ENCODE results near the gene SUMO3. TPM values are rescaled to one million over a fixed set of nuclear protein-coding genes. Genes with fewer than 3 reads are reported as not detected.
"Not testable (repeated sequence)": the region's sequence is repeated elsewhere in the genome, so short reads cannot be mapped to it uniquely, and the experiment has no call there.

SUMO3 gene
- total RNA-seq, 2 experiments from 2014 or later: 90.5 to 92.5 TPM

DNA sequence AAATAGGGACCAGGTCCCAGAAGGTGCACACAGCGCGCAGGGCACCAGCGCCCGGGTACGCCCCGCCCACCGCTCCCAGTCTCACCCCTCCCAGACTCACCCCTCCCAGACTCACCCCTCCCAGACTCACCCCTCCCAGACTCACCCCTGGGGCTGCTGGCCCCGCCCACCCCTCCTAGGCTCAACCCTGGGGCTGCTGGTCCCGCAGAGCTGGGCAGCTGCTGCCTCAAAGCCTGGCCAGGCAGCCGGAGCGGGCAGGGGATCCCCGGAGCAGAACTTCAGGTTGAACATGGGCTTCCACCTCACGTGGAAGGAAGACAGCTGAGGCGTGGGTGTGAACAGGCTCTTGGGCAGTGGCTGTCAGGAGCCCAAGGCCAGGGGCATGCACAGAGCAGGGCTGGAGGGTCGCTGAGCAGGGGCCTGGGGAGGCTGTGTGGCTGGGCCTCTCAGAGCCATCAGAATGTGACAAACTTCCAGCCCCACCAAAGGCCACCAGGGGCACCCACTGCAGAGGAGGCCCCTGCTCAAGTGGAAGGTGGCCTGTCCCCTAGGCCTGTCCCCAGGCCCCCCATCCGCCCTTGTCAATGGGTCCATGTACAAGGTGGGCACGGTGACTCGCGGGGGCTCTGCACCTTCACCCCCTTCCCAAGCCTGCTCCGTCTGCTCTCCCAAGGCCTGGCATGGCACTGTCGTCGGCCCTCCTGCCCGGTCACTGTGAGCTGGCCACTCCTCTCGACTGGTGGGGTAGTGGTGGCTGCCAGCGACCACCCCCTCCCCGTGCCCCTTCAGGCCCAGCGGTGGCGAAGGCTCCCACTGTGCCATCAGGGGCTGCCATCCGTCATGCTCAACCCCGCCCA lies 20.4 kb upstream of the SUMO3 start:
- Mint-ChIP-seq H3K4me3 (no peak overlapping the region), H3K9me3 (no peaks in the 10 kb centered on the region), H3K4me1 (no peaks in the 10 kb centered on the region), H3K36me3 (no peaks in the 10 kb centered on the region), H3K27me3 (peaks cover 7% of the 10 kb centered on the region), H3K27ac (no peak overlapping the region)
- DNase-seq: no peak

DNA sequence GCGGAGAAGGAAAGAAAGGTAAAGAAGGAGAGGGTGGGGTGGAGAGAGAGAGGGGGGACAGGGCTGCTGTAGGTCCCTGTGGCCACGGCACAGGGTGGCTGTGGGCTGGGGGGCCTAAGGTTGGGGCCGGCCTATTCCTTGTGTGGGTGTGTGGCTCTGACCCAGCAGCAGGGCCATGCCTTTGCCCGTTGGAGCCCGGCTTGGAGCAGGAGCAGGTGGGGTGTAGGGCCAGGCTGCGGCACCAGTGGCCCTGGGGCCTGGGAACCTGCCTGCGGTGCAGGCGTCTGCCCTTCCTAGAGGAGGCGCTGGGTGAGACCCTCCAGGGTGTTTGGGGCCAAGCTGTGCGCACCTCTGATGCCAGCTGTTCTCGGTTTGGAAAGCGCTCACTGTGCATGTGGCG lies 19.7 kb upstream of the SUMO3 start:
- no peak overlapping the region for H3K4me3 Mint-ChIP-seq
- no peaks in the 10 kb centered on the region for H3K36me3 Mint-ChIP-seq
- H3K4me1 Mint-ChIP-seq: no peaks in the 10 kb centered on the region
- no peaks in the 10 kb centered on the region for H3K9me3 Mint-ChIP-seq
- DNase-seq: no peak
- peaks cover 7% of the 10 kb centered on the region for H3K27me3 Mint-ChIP-seq
- no peak overlapping the region for H3K27ac Mint-ChIP-seq

DNA sequence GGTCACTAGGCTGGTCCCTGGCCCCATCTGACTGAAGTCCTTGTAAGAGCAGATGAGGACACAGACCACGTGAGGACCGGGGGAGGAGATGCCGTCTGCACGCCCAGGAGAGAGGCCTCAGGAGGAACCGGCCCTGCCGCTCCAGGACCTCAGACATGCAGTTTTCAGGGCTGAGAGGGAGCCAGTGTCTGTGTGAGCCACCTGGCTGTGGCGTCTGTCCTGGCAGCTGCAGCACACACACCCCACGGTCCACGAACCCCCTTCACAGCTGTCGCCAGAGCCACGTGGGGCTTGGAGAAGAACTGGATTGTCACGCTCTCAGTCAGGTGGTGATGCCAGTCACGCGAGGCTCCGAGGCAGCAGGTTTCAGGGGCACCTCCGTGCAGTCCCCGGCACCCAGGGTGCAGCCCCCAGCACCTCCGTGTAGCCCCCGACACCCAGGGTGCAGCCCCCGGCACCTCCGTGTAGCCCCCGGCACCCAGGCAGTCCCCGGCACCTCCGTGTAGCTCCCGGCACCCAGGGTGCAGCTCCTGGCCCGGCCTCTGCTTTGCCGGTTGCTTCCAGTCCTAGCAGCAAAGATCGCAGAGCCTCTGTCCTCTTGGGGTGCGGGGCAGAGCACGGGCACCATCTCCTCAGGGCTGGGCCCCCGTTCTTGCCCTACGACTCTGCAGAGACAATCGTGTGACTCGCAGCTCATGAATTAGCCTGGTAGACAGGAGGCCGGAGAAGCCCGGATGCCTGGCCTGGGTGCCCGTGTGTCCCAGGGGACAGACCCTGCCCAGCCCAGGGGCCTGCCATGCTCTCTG lies 19.0 kb upstream of the SUMO3 start:
- H3K4me3 Mint-ChIP-seq: no peak overlapping the region
- no peaks in the 10 kb centered on the region for H3K36me3 Mint-ChIP-seq
- peaks cover 7% of the 10 kb centered on the region for H3K27me3 Mint-ChIP-seq
- H3K9me3 Mint-ChIP-seq: no peaks in the 10 kb centered on the region
- no peak for DNase-seq
- no peaks in the 10 kb centered on the region for H3K4me1 Mint-ChIP-seq
- H3K27ac Mint-ChIP-seq: no peak overlapping the region

DNA sequence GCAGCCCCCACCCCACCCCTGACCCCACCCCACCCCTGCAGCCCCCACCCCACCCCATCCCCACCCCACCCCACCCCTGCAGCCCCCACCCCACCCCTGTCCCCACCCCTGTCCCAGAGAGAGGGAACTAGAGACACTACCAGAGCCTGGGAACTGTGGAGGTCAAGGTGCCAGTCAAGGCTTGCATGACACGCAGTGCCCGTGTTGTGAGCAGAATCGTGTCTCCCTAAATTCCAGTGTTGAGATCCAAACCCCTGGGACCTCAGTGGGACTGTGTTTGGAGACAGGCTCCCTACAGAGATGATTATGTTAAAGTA lies 18.4 kb upstream of the SUMO3 start:
- DNase-seq: no peak
- Mint-ChIP-seq H3K36me3 (no peaks in the 10 kb centered on the region), H3K27ac (no peak overlapping the region), H3K4me3 (no peak overlapping the region), H3K4me1 (peaks cover 2% of the 10 kb centered on the region), H3K27me3 (peaks cover 4% of the 10 kb centered on the region), H3K9me3 (no peaks in the 10 kb centered on the region)

DNA sequence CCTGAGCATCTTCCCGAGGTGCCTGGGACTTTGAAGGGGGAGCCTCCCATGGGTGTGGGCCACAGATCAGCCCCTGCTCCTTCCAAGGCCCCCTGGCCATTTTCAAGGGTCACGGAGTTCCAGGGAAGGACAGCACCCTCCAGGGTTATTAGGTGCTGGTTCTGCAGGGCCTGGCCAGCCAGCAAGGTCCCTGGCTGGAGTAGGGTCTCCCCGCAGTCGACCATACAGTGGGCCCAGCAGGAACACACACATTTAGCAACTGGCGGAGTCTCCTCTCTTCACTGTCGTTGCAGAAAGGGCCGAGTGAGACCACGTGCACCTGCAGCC lies 17.7 kb upstream of the SUMO3 start:
- no peak overlapping the region for H3K27ac Mint-ChIP-seq
- no peak overlapping the region for H3K4me3 Mint-ChIP-seq
- H3K36me3 Mint-ChIP-seq: no peaks in the 10 kb centered on the region
- H3K4me1 Mint-ChIP-seq: peaks cover 7% of the 10 kb centered on the region
- no peaks in the 10 kb centered on the region for H3K9me3 Mint-ChIP-seq
- no peak for DNase-seq
- H3K27me3 Mint-ChIP-seq: peaks cover 4% of the 10 kb centered on the region

DNA sequence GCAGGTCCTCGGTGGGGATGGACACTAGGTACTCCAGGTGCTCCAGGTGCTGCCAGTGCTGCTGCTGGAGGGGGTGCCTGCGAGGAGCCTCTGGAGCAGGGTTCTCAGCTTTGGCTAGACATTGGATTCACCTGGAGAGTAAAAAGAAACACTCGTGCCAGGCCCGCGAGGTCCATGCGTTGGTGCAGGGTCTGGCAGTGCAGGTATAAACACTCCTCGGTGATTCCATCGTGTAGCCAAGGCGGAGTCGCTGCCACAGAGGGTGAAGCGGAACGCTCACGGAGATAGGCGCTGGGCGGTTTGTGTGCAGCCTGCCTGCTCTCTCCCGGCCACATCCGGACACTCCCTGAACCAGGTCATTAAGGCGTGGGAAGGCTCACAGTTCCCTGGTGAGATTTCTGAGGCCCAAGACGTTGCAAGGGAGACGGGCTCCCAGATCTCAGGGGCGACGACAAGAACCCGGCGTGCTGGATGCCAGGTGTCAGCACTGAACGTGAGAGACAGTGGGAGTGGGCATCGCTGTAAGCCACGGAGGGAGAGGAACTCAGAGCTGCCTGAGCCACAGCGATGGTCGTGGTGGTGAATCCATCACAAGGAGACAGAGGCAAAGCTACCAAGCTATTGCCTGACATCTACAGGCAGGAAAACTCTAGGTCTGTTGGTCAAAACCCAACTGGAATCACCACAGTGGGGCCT lies 17.2 kb upstream of the SUMO3 start:
- Mint-ChIP-seq H3K27me3 (peaks cover 4% of the 10 kb centered on the region), H3K27ac (no peak overlapping the region), H3K36me3 (no peaks in the 10 kb centered on the region), H3K9me3 (no peaks in the 10 kb centered on the region), H3K4me3 (no peak overlapping the region), H3K4me1 (peaks cover 9% of the 10 kb centered on the region)
- DNase-seq: no peak

DNA sequence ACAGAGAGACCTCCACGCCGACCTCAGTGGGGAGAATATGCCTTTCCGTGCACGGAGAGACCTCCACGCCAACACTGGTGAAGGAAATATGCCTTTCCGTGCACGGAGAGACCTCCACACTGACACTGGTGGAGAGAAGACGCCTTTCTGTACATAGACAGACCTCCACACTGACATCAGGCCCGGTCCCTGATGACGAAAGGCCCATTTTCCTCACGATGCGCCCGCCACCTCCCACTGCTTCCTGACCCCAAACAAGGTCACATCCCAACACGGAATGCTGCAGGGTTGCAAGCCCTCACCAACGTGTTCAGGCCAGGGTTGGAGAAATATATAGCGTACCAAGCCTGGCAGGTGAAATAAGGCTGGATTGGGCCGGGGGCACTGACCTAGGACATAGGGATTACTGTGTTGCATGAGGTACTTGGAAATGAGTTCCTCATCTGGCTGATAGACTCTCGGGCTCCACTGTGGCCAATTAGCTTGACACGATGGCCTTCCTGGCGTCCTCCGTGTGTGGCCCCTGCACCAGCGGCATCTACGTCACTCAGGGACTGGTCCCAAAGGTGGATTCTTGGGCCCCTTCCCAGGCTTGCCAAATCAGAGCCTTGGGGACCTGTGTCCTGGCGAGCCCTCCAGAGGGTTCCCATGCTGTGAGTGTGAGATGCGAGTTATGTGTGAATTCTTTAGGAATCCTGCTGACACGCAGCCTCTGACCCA lies 16.5 kb upstream of the SUMO3 start:
- H3K4me1 Mint-ChIP-seq: peaks cover 16% of the 10 kb centered on the region
- no peak overlapping the region for H3K4me3 Mint-ChIP-seq
- no peaks in the 10 kb centered on the region for H3K9me3 Mint-ChIP-seq
- peaks cover 4% of the 10 kb centered on the region for H3K27me3 Mint-ChIP-seq
- H3K27ac Mint-ChIP-seq: no peak overlapping the region
- no peak for DNase-seq
- H3K36me3 Mint-ChIP-seq: no peaks in the 10 kb centered on the region

DNA sequence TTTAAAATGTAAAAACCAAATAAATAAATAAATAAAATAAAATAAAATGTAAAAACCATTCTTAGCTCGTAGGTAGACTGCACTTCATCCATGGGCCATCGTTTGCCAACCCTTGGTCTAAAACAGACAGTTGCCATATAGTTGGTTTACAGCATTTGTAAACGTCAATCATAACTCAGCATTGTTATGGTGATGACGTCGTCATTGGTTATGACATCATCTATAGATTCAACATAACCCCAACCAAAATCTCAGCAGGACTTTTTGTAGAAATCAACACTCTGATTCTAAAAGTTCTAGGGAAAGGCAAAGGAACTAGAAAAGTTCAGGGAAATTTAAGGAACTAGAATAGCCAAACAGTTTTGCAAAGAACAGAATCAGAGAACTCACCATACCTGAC lies 15.8 kb upstream of the SUMO3 start:
- H3K27me3 Mint-ChIP-seq: peaks cover 4% of the 10 kb centered on the region
- H3K27ac Mint-ChIP-seq: no peak overlapping the region
- peaks cover 2% of the 10 kb centered on the region for H3K9me3 Mint-ChIP-seq
- peaks cover 19% of the 10 kb centered on the region for H3K4me1 Mint-ChIP-seq
- no peak overlapping the region for H3K4me3 Mint-ChIP-seq
- DNase-seq: no peak
- H3K36me3 Mint-ChIP-seq: no peaks in the 10 kb centered on the region

DNA sequence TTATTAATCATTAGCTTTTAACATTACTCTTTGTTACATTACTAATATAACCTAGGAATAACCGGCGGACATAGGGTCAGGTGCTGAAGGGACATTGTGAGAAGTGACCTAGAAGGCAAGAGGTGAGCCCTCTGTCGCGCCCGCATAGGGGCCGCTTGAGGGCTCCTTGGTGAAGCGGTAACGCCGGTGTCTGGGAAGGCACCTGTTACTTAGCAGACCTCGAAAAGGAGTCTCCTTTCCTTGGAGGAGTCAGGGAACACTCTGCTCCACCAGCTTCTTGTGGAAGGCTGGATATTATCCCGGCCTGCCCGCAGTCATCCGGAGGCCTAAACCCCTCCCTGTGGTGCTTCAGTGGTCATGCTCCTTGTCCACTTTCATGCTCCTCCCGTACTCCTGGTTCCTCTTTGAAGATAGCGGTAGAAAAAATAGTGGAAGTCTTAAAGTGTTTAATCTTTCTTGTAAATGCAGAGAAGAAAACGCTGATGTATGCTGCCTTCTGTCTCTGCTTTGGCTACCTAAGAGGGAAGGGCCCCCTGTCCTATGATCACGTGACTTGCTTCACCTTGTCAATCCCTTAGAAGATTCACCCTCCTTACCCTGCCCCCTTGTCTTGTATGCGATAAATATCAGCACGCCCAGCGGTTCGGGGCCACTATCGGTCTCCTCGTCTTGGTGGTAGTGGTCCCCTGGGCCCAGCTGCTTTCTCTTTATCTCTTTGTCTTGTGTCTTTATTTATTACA lies 14.8 kb upstream of the SUMO3 start:
- peaks cover 19% of the 10 kb centered on the region for H3K4me1 Mint-ChIP-seq
- DNase-seq, H3K9me3 Mint-ChIP-seq, H3K27me3 Mint-ChIP-seq, H3K36me3 Mint-ChIP-seq, H3K27ac Mint-ChIP-seq, H3K4me3 Mint-ChIP-seq: not testable (repeated sequence)

DNA sequence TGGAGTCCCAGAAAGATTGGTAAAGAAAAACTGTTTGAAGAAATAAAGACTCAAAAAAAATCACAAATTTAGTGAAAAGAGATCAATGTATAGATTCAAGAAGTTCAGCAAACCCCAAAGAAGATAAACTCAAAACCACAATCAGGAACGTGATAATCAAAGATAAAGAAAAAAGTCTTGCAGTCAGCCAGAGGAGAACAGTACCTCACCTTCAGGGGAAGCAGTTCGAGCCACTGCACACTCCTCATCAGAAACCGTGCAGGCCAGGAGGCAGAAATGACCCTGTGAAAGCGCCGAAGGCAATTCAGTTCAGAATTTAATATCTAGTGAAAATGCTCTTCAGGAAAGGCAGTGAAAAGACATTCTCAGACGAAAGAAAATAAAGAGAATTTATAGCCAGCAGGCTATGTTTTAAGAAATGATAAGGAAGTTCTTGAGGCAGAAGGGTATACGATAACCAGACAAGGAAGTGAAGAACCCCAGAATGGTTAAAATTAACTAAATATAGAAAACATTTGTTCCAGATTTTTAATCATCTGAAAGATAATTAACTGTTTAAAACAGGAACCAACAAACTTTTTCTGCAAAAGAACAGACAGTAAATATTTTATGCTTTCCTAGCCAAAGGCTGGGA lies 13.5 kb upstream of the SUMO3 start:
- Mint-ChIP-seq H3K4me1 (peaks cover 19% of the 10 kb centered on the region), H3K4me3 (no peak overlapping the region), H3K36me3 (peaks cover 7% of the 10 kb centered on the region), H3K27ac (no peak overlapping the region), H3K27me3 (no peaks in the 10 kb centered on the region), H3K9me3 (peaks cover 15% of the 10 kb centered on the region)
- no peak for DNase-seq

DNA sequence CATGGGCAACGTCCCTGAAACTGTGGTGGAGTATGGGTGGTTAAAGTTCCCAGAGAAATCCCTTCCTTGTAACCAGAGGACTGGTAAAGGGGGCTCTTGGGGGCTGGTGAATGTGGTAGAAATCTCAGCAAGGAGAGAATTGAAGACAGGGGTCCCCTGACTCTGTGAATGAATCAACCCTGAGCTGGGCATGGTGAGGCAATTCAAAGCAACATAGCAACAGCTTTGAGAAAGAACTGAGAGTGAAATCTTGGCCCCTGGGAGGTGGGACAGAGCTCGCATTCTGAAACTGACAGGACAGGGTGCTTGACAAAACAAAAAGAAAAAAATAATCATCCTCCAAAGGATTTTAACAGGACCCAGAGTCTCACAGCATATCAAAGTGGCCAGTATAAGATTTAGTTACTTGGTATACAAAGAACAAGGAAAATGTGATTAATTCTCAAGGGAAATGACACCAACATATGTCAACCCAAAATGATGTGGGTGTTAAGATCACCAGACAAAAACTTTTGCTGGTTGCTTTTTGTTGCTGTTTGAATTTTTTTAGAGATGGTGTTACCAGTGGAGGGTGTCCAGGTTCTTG lies 11.7 kb upstream of the SUMO3 start:
- Mint-ChIP-seq H3K36me3 (peaks cover 7% of the 10 kb centered on the region), H3K4me3 (no peak overlapping the region), H3K27ac (peak overlapping the region; percentile 19), H3K4me1 (peaks cover 19% of the 10 kb centered on the region), H3K9me3 (peaks cover 15% of the 10 kb centered on the region), H3K27me3 (no peaks in the 10 kb centered on the region)
- DNase-seq: no peak

DNA sequence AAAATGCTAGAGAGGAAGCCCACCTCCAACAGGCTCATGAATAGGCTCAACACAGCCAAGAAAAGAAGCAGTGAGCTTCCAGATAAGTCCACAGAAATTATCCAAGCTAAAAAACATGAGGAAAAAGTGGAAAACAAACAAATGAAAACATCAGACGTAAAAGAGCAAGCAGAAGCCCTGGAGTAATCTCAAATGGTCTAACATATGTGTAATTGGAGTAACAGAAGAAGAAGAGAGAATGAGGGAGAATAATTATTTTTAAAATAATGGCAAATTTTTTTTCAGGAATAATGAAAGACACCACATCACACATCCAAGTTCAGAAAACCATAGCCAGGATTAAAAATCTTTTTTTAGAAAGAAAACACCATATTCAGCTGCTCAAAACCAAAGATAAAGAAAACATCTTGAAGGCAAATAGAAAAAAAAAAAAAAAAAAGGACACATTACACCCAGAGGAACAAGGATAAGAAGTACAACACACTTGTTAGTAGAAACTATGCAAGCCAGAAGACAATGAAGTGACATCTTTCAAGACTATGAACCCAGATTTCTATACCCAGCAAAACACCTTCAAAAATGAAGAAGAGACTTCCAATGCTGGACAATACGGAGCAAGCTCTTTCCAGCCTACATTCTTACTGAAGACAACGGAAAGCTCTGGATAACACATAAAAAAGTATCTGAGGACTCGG lies 10.6 kb upstream of the SUMO3 start:
- Mint-ChIP-seq H3K9me3 (peaks cover 18% of the 10 kb centered on the region), H3K27me3 (no peaks in the 10 kb centered on the region), H3K4me3 (no peak overlapping the region), H3K36me3 (peaks cover 7% of the 10 kb centered on the region), H3K4me1 (peaks cover 19% of the 10 kb centered on the region), H3K27ac (no peak overlapping the region)
- no peak for DNase-seq

DNA sequence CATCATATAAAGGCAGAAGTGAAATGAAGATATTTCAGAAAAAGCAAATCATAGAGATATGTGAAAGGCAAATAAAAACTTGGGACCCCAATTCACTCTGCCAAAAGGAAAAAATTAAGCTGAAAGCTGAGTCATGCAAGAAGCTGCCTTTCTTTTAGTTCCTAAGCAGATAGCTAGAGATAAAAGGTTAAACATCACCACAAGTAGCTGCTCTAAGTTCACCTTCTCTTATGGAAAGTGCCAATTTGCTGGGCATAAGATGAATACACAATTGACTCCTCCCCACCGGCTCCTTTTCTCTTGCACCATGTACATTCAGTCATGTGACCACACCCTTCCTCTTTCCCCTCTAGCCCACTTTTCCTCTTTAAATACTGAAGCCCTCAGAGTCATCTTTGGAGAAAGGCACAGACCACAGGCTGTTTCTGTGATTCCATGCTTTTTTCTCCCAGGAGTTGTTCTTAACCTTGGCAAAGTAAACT lies 5.4 kb upstream of the SUMO3 start:
- Mint-ChIP-seq H3K4me1 (peaks cover 3% of the 10 kb centered on the region), H3K9me3 (peaks cover 33% of the 10 kb centered on the region), H3K4me3 (no peak overlapping the region), H3K27me3 (no peaks in the 10 kb centered on the region), H3K27ac (no peak overlapping the region), H3K36me3 (peaks cover 8% of the 10 kb centered on the region)
- DNase-seq: no peak

Measured in activated naive CD8-positive, alpha-beta T cell treated with anti-CD3 and anti-CD28 coated beads for 36 hours (primary cell).